ENCODE results near the gene SYT15. TPM values are rescaled to one million over a fixed set of nuclear protein-coding genes. Genes with fewer than 3 reads are reported as not detected.

Gene SYT15
- total and polyA plus RNA-seq, 2 of the 4 experiments (the other 2 are of a cell fraction): 0.54 to 0.68 TPM

DNA sequence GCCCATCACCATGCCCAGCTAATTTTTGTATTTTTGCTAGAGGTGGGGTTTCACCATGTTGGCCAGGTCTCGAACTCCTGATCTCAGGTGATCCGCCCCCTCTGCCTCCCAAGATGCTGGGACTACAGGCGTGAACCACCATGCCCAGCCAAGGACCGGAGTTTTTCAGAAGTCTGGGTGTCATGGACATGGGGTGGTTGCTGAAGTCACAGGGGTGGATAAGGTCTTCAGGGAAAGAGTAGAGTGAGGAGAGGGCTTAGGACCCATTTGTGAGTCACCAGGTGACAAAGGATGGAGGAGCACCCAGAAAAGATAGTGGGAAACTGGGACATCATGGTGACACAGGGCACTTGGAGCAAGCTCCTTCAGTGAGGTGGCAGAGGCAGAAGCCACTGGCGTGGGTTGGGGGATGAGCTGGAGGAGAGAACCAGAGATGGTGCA is 19.7 kb upstream of the SYT15 start:
- H4K20me1 ChIP-seq (ENCODE audit: insufficient read depth, low read length): no peaks in the 10 kb centered on the region
- no peak overlapping the region for H3K18ac ChIP-seq (ENCODE audit: low read depth, low read length)
- no peaks in the 10 kb centered on the region for H3K36me3 ChIP-seq (ENCODE audit: control insufficient read depth, insufficient read depth, low read length)
- CTCF ChIA-PET: no interaction called here
- 87% methylated on average over 5 of the region's 5 CpGs; no CpG with 5 or more reads in 1 of the 2 experiments for WGBS, 2 experiments (ENCODE audit: extremely low coverage in 2 of 2, insufficient read length in 1 of 2)
- no peak overlapping the region for H2BK5ac ChIP-seq (ENCODE audit: low read depth, low read length, poor library complexity, severe bottlenecking)
- no peak overlapping the region for H3K27ac ChIP-seq (ENCODE audit: insufficient read depth, low read length)
- peaks cover 63% of the 10 kb centered on the region for H3K27me3 ChIP-seq (ENCODE audit: control insufficient read depth, insufficient read depth, low read length)
- H3K9me1 ChIP-seq (ENCODE audit: insufficient read depth, low read length): no peaks in the 10 kb centered on the region
- BruUV-seq (replicated peaks): no TSS peak
- H3K9ac ChIP-seq (ENCODE audit: low read depth, low read length): no peak overlapping the region
- H3K4ac ChIP-seq (ENCODE audit: low read depth, low read length): no peak overlapping the region
- TF ChIP-seq RAD21 (IDR thresholded peaks at IDR 0.05; ENCODE audit: low read length) (no peak), MAFK (IDR thresholded peaks at IDR 0.05; ENCODE audit: low read depth, low read length) (no peak), POLR2A (IDR thresholded peaks at IDR 0.05; ENCODE audit: low read depth, low read length) (no peak), BHLHE40 (IDR thresholded peaks at IDR 0.05; ENCODE audit: low read depth, low read length) (no peak)
- POLR2A ChIA-PET (ENCODE audit: unreplicated experiment): no interaction called here
- H3K23ac ChIP-seq (ENCODE audit: low read depth, low read length): no peak overlapping the region
- dilution Hi-C loops (cut with HindIII; ENCODE audit: low sequenced_read_pairs, unreplicated experiment): no loop called here
- H3K14ac ChIP-seq (replicated peaks; ENCODE audit: low read depth, low read length): no peak overlapping the region
- no peaks in the 10 kb centered on the region for H3K79me1 ChIP-seq (ENCODE audit: low read depth in 1 of 2, low read length in 2 of 2)
- no peak overlapping the region for H4K8ac ChIP-seq (ENCODE audit: low read depth in 2 of 2, low read length in 2 of 2)
- no peak for DNase-seq
- no peak overlapping the region for H3K4me3 ChIP-seq (ENCODE audit: insufficient read depth, low read depth, low read length)
- H2BK15ac ChIP-seq (ENCODE audit: low read depth, low read length): no peak overlapping the region
- intact Hi-C loops (cut with micrococcal nuclease): no loop called here
- H2AK5ac ChIP-seq (ENCODE audit: low read depth, low read length): no peak overlapping the region
- no peak overlapping the region for H2BK120ac ChIP-seq (ENCODE audit: low read depth, low read length)
- H2BK20ac ChIP-seq (ENCODE audit: low read depth, low read length): no peak overlapping the region
- no peaks in the 10 kb centered on the region; the same call in 1 of the 2 replicates for H3K4me1 ChIP-seq (ENCODE audit: control insufficient read depth, insufficient read depth, low read length)
- H4K5ac ChIP-seq (ENCODE audit: low read depth, low read length): no peak overlapping the region
- no peak overlapping the region for H2AFZ ChIP-seq (replicated peaks; ENCODE audit: low read length, poor library complexity)
- no peak overlapping the region for H3K56ac ChIP-seq (ENCODE audit: extremely low read depth, insufficient read depth, low read length)
- H3K4me2 ChIP-seq (ENCODE audit: low read depth, low read length): no peak overlapping the region
- H4K91ac ChIP-seq (ENCODE audit: insufficient read depth, low read depth, low read length): no peak overlapping the region
- no peak for ATAC-seq (ENCODE audit: low read depth)
- no peaks in the 10 kb centered on the region for H3K9me3 ChIP-seq (ENCODE audit: control insufficient read depth, insufficient read depth, low read length)
- in situ Hi-C loops (cut with MboI; ENCODE audit: low sequenced_read_pairs): no loop called here
- H2AK9ac ChIP-seq (replicated peaks; ENCODE audit: low read depth, low read length, poor library complexity): no peak overlapping the region

Measured in IMR-90 (cell line).